CD4-positive, CD25-positive, alpha-beta regulatory T cell (primary cell): Measurements from ENCODE around the gene SLAMF1. TPM values are rescaled to one million over a fixed set of nuclear protein-coding genes. Genes with fewer than 3 reads are reported as not detected.
A peak's percentile ranks its signal among the peaks of the same experiment; 100 is the strongest.
"Not testable (repeated sequence)": the region's sequence is repeated elsewhere in the genome, so short reads cannot be mapped to it uniquely, and the experiment has no call there.

Experiments
- ATAC-seq, 2 donors: fragments of 150-1000 bp; cut with Tn5 transposase; one replicate each; pipeline ENCODE4 v1.10.0; 2021; ENCODE audit warnings: low read depth in 2 of 2, moderate number of reproducible peaks in 2 of 2, moderate library complexity in 1 of 2
- DNase-seq, 3 donors: peaks; one replicate each; pipeline versions ENCODE4 v3.0.0 to v3.0.0-alpha.2; 2012 to 2022; ENCODE audit warnings: mixed read lengths in 1 of 3
- H3K27ac ChIP-seq: one replicate; pipeline ENCODE4 v1.7.0; 2013; ENCODE audit warnings: mild to moderate bottlenecking, low read length; ENCODE audit not compliant: insufficient read depth, poor library complexity, severe bottlenecking
- H3K27me3 ChIP-seq: one replicate; pipeline ENCODE4 v1.7.0; 2013; ENCODE audit warnings: low read length; ENCODE audit not compliant: control insufficient read depth, insufficient read depth
- H3K36me3 ChIP-seq: one replicate; pipeline ENCODE4 v1.7.0; 2013; ENCODE audit warnings: mild to moderate bottlenecking, low read length, moderate library complexity; ENCODE audit not compliant: control insufficient read depth, insufficient read depth
- H3K4me1 ChIP-seq: 2 replicates; pipeline ENCODE4 v1.7.0; 2013; ENCODE audit warnings: mild to moderate bottlenecking, low read length; ENCODE audit not compliant: insufficient read depth, control insufficient read depth, poor library complexity, severe bottlenecking
- H3K4me3 ChIP-seq: one replicate; pipeline ENCODE4 v1.7.0; 2013; ENCODE audit warnings: low read depth, mild to moderate bottlenecking, low read length, moderate library complexity
- H3K9me3 ChIP-seq, 2 experiments: 1 replicate in 1 of 2; 2 replicates in 1 of 2; pipeline ENCODE4 v1.7.0; 2013; ENCODE audit warnings: low read length in 2 of 2, mild to moderate bottlenecking in 1 of 2, moderate library complexity in 1 of 2; ENCODE audit not compliant: control insufficient read depth in 2 of 2
- H3K27ac Mint-ChIP-seq, 3 donors: one replicate each; pipeline ENCODE4 v1.8.0; 2020 to 2022; ENCODE audit warnings: mild to moderate bottlenecking in 3 of 3, mixed read lengths in 3 of 3, moderate library complexity in 2 of 3
- H3K27me3 Mint-ChIP-seq: one replicate; pipeline ENCODE4 v1.8.0; 2022; ENCODE audit warnings: mild to moderate bottlenecking, mixed read lengths
- H3K36me3 Mint-ChIP-seq: one replicate; pipeline ENCODE4 v1.8.0; 2020; ENCODE audit warnings: mixed read lengths
- H3K4me1 Mint-ChIP-seq, 4 donors: one replicate each; pipeline ENCODE4 v1.8.0; 2020 to 2022; ENCODE audit warnings: mixed read lengths in 4 of 4, mild to moderate bottlenecking in 1 of 4
- H3K4me3 Mint-ChIP-seq, 4 donors: one replicate each; pipeline ENCODE4 v1.8.0; 2020 to 2022; ENCODE audit warnings: mild to moderate bottlenecking in 4 of 4, mixed read lengths in 4 of 4, moderate library complexity in 3 of 4
- H3K9me3 Mint-ChIP-seq, 7 donors: one replicate each; pipeline ENCODE4 v1.8.0; 2020 to 2022; ENCODE audit warnings: mixed read lengths in 7 of 7, mild to moderate bottlenecking in 3 of 7, moderate library complexity in 2 of 7
- polyA plus RNA-seq, 4 donors: library from polyadenylated mRNA; unstranded; fragments of 300-500 nt; fragmentation: Illumina TruSeq; gene quantifications; one replicate each; pipeline ENCODE4 v1.2.3, GENCODE V29; 2021
- total RNA-seq: library from RNA; stranded (reverse); gene quantifications from one replicate; pipeline ENCODE4 v1.2.3, GENCODE V29; 2022

SLAMF1 gene
- total RNA-seq: 70.3 TPM
- 10 to 100 TPM; 33.5 to 45.4 (median 39.5) TPM for polyA plus RNA-seq

GRCh38 chr1:160646711-160647328 lies at the start of gene SLAMF1:
TSS of gene SLAMF1 (minus strand) at chr1:160647044. CDS start at chr1:160646945, 99 bp downstream.
- H3K4me1 ChIP-seq: peaks cover 47% of the 10 kb centered on the region
- peak; percentile 22 to 70 (median 47) for DNase-seq
- H3K36me3 ChIP-seq: no peaks in the 10 kb centered on the region
- peak; percentile 50 to 61 for ATAC-seq
- Mint-ChIP-seq H3K4me3 (peak within 1 kb of the TSS; percentile 99 to 100 (median 99)), H3K27me3 (no peaks in the 10 kb centered on the region), H3K36me3 (peaks cover 19% of the 10 kb centered on the region), H3K9me3 (peaks cover 0 to 2% (median 0%) of the 10 kb centered on the region in 7 donors), H3K4me1 (peaks cover 27 to 80% (median 53%) of the 10 kb centered on the region in 4 donors), H3K27ac (peak within 1 kb of the TSS; percentile 94 to 98 (median 97))
- no peaks in the 10 kb centered on the region for H3K9me3 ChIP-seq
- peak within 1 kb of the TSS; percentile 99 for H3K4me3 ChIP-seq
- peak within 1 kb of the TSS; percentile 78 for H3K27ac ChIP-seq
- no peaks in the 10 kb centered on the region for H3K27me3 ChIP-seq

- H3K9me3 ChIP-seq, H3K27me3 Mint-ChIP-seq, H3K4me3 ChIP-seq, H3K27me3 ChIP-seq, H3K9me3 Mint-ChIP-seq, ATAC-seq, DNase-seq: not testable (repeated sequence)
- Mint-ChIP-seq H3K4me1 (peaks cover 46 to 90% (median 58%) of the 10 kb centered on the region in 4 donors), H3K4me3 (peak overlapping the region in 3 of 4 donors; percentile 2 to 82 (median 6)), H3K36me3 (peaks cover 19% of the 10 kb centered on the region), H3K27ac (peak overlapping the region; percentile 65 to 92 (median 84))
- Histone ChIP-seq H3K27ac (peak overlapping the region; percentile 28), H3K36me3 (peaks cover 16% of the 10 kb centered on the region), H3K4me1 (peaks cover 23% of the 10 kb centered on the region)
These were observed 45.5 kb upstream of the SLAMF1 start for GRCh38 chr1:160692390-160692789.

GRCh38 chr1:160685266-160685665 lies 38.4 kb upstream of the SLAMF1 start:
- H3K36me3 ChIP-seq: peaks cover 50% of the 10 kb centered on the region

GRCh38 chr1:160682983-160683865 lies 36.4 kb upstream of the SLAMF1 start:
- Histone ChIP-seq H3K27me3 (no peaks in the 10 kb centered on the region), H3K27ac (peak overlapping the region; percentile 78), H3K9me3 (no peaks in the 10 kb centered on the region), H3K4me3 (peak overlapping the region; percentile 59), H3K36me3 (peaks cover 61% of the 10 kb centered on the region), H3K4me1 (peaks cover 42% of the 10 kb centered on the region)
- Mint-ChIP-seq H3K4me3 (peak overlapping the region; percentile 30 to 69 (median 52)), H3K4me1 (peaks cover 30 to 71% (median 66%) of the 10 kb centered on the region in 4 donors), H3K9me3 (peaks cover 0 to 4% (median 0%) of the 10 kb centered on the region in 7 donors), H3K36me3 (peaks cover 66% of the 10 kb centered on the region), H3K27ac (peak overlapping the region; percentile 87 to 99 (median 89)), H3K27me3 (no peaks in the 10 kb centered on the region)
- peak in 2 of 3 donors; percentile 48 to 83 for DNase-seq
- peak; percentile 24 to 45 for ATAC-seq

More at GRCh38 chr1:160685266-160685665, 38.4 kb upstream of the SLAMF1 start:
- peak in 1 of 3 donors; percentile 70 for DNase-seq
- peaks cover 0 to 4% (median 0%) of the 10 kb centered on the region in 7 donors for H3K9me3 Mint-ChIP-seq
- H3K27me3 ChIP-seq: no peaks in the 10 kb centered on the region
- peak overlapping the region; percentile 78 for H3K27ac ChIP-seq
- peak overlapping the region; percentile 29 for H3K4me3 ChIP-seq
- H3K27me3 Mint-ChIP-seq: no peaks in the 10 kb centered on the region
- peaks cover 64% of the 10 kb centered on the region for H3K36me3 Mint-ChIP-seq
- H3K4me1 ChIP-seq: peaks cover 51% of the 10 kb centered on the region
- H3K4me1 Mint-ChIP-seq: peaks cover 42 to 91% (median 81%) of the 10 kb centered on the region in 4 donors
- H3K27ac Mint-ChIP-seq: peak overlapping the region; percentile 89 to 99 (median 91)
- peak overlapping the region; percentile 30 to 73 (median 44) for H3K4me3 Mint-ChIP-seq
- no peaks in the 10 kb centered on the region for H3K9me3 ChIP-seq
- ATAC-seq: peak in 1 of 2 donors; percentile 55

- peak overlapping the region in 2 of 4 donors; percentile 13 to 29 for H3K4me3 Mint-ChIP-seq
- Histone ChIP-seq H3K36me3 (peaks cover 68% of the 10 kb centered on the region), H3K27me3 (no peaks in the 10 kb centered on the region), H3K9me3 (no peaks in the 10 kb centered on the region), H3K4me3 (no peak overlapping the region), H3K4me1 (peaks cover 42% of the 10 kb centered on the region), H3K27ac (peak overlapping the region; percentile 78)
- H3K9me3 Mint-ChIP-seq: no peaks in the 10 kb centered on the region
- peaks cover 30 to 61% (median 55%) of the 10 kb centered on the region in 4 donors for H3K4me1 Mint-ChIP-seq
- peak overlapping the region; percentile 87 to 91 (median 89) for H3K27ac Mint-ChIP-seq
- no peaks in the 10 kb centered on the region for H3K27me3 Mint-ChIP-seq
- peaks cover 61% of the 10 kb centered on the region for H3K36me3 Mint-ChIP-seq
- DNase-seq: no peak
- ATAC-seq: peak; percentile 3 to 9
These were observed 35.0 kb upstream of the SLAMF1 start for GRCh38 chr1:160681891-160682140.

GRCh38 chr1:160681066-160681890 lies 34.4 kb upstream of the SLAMF1 start:
- no peaks in the 10 kb centered on the region for H3K9me3 Mint-ChIP-seq
- H3K36me3 Mint-ChIP-seq: peaks cover 57% of the 10 kb centered on the region
- ATAC-seq: peak; percentile 84 to 88
- peak; percentile 72 to 93 (median 85) for DNase-seq
- Histone ChIP-seq H3K27ac (peak overlapping the region; percentile 78), H3K4me1 (peaks cover 40% of the 10 kb centered on the region), H3K27me3 (no peaks in the 10 kb centered on the region), H3K4me3 (no peak overlapping the region), H3K9me3 (no peaks in the 10 kb centered on the region), H3K36me3 (peaks cover 71% of the 10 kb centered on the region)
- peaks cover 26 to 57% (median 50%) of the 10 kb centered on the region in 4 donors for H3K4me1 Mint-ChIP-seq
- H3K4me3 Mint-ChIP-seq: peak overlapping the region in 3 of 4 donors; percentile 13 to 29 (median 18)
- peak overlapping the region; percentile 87 to 91 (median 89) for H3K27ac Mint-ChIP-seq
- H3K27me3 Mint-ChIP-seq: no peaks in the 10 kb centered on the region

- H3K27me3 ChIP-seq: no peaks in the 10 kb centered on the region
- Mint-ChIP-seq H3K27ac (peak overlapping the region; percentile 6 to 91 (median 89)), H3K36me3 (peaks cover 48% of the 10 kb centered on the region), H3K4me3 (no peak overlapping the region), H3K9me3 (no peaks in the 10 kb centered on the region), H3K27me3 (no peaks in the 10 kb centered on the region), H3K4me1 (peaks cover 25 to 53% (median 45%) of the 10 kb centered on the region in 4 donors)
- no peaks in the 10 kb centered on the region for H3K9me3 ChIP-seq
- no peak for DNase-seq
- H3K36me3 ChIP-seq: peaks cover 75% of the 10 kb centered on the region
- ATAC-seq: no peak
- no peak overlapping the region for H3K4me3 ChIP-seq
- no peak overlapping the region for H3K27ac ChIP-seq
- H3K4me1 ChIP-seq: peaks cover 37% of the 10 kb centered on the region
These were observed 33.6 kb upstream of the SLAMF1 start for GRCh38 chr1:160680399-160680798.
